Ovary (tissue), 3 donors: ENCODE results near the gene HOXA4.

Experiments used
- POLR2A ChIP-seq: fragments of 450-650 bp; IDR thresholded peaks from one replicate; pipeline ENCODE4 v1.6.1; 2017; ENCODE audit warnings: antibody characterized with exemption, mild to moderate bottlenecking, moderate library complexity
- TF ChIP-seq, protein P1 (sequence below), 3 donors: fragments of 450-650 bp in 2 of 3; fragments of 200-600 bp in 1 of 3; IDR thresholded peaks; one replicate each; pipeline versions ENCODE4 v1.5.1 to v1.8.0; 2016 to 2022; ENCODE audit warnings: antibody characterized with exemption in 3 of 3, mild to moderate bottlenecking in 1 of 3
- donor health status: DM: no; HTN: no; CAD: no.

DNA sequence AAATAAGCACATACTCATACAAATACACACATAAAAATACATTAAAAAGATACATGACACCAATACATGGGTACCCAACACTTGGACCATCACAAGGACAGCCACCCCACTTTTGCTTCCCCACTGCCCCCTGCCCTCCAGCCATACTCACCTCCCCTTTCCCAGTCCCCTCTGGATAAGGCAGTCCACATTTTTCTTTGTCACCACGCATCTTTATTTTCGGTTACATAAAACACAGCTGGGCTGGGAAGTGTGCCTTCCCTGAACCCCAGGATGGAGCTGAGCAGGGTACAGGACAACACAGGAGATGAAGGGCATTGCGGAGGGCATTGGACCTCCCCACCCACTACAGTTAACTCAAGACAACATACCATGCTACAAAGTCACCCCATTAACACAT, 23.0 kb upstream of the HOXA4 start:
- TF ChIP-seq, protein P1, sequence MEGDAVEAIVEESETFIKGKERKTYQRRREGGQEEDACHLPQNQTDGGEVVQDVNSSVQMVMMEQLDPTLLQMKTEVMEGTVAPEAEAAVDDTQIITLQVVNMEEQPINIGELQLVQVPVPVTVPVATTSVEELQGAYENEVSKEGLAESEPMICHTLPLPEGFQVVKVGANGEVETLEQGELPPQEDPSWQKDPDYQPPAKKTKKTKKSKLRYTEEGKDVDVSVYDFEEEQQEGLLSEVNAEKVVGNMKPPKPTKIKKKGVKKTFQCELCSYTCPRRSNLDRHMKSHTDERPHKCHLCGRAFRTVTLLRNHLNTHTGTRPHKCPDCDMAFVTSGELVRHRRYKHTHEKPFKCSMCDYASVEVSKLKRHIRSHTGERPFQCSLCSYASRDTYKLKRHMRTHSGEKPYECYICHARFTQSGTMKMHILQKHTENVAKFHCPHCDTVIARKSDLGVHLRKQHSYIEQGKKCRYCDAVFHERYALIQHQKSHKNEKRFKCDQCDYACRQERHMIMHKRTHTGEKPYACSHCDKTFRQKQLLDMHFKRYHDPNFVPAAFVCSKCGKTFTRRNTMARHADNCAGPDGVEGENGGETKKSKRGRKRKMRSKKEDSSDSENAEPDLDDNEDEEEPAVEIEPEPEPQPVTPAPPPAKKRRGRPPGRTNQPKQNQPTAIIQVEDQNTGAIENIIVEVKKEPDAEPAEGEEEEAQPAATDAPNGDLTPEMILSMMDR (IDR thresholded peaks at IDR 0.05) = no peak
- no peak for TF ChIP-seq POLR2A
